ENCODE measurements around the gene PIGZ. TPM values are rescaled to one million over a fixed set of nuclear protein-coding genes. Genes with fewer than 3 reads are reported as not detected.

The PIGZ gene
- total RNA-seq, 4 donors from 2014 or later: 143 to 541 (median 233) TPM

- DNase-seq: no peak
- no peaks in the 10 kb centered on the region for H3K9me3 ChIP-seq
- no peak overlapping the region for H3K27ac ChIP-seq
- in situ Hi-C loops (cut with MboI; ENCODE audit: low pct_ligation_motif_present in 1 of 4, low pct_unique_long_range_greater_than_20kb in 1 of 4, low sequenced_read_pairs in 3 of 4): loop anchor here in 2 of 4 donors (25.0 kb wide), 1 partner anchor 188 kb away; no protein-coding TSS in a partner anchor
- H3K27me3 ChIP-seq: no peaks in the 10 kb centered on the region
- H3K4me3 ChIP-seq: no peak overlapping the region
- intact Hi-C loops (cut with DNase I; ENCODE audit: low total_unique reads): loop anchor here (10.0 kb wide), 1 partner anchor 186 kb away; no protein-coding TSS in a partner anchor
- TF ChIP-seq CTCF (IDR thresholded peaks at IDR 0.05): no peak
- TF ChIP-seq POLR2AphosphoS5 (IDR thresholded peaks at IDR 0.05): no peak
- TF ChIP-seq POLR2A (IDR thresholded peaks at IDR 0.05): no peak
- no peak for TF ChIP-seq EP300 (IDR thresholded peaks at IDR 0.05; ENCODE audit: low read depth)
- 93 to 100% methylated on average over 8 to 21 of the region's 21 CpGs for WGBS, 2 donors (ENCODE audit: low coverage in 1 of 2)
- no peaks in the 10 kb centered on the region for H3K36me3 ChIP-seq
- peaks cover 0 to 16% (median 9%) of the 10 kb centered on the region in 4 donors for H3K4me1 ChIP-seq
These were observed 30.5 kb upstream of the PIGZ start for GRCh38 chr3:196998966-196999760.

- no peak for DNase-seq
- Histone ChIP-seq H3K36me3 (no peaks in the 10 kb centered on the region), H3K27me3 (no peaks in the 10 kb centered on the region), H3K27ac (no peak overlapping the region), H3K4me1 (peaks cover 0 to 5% (median under 1%) of the 10 kb centered on the region in 4 donors), H3K9me3 (no peaks in the 10 kb centered on the region), H3K4me3 (no peak overlapping the region)
- no peak for TF ChIP-seq EP300 (IDR thresholded peaks at IDR 0.05; ENCODE audit: low read depth)
- no peak for TF ChIP-seq POLR2AphosphoS5 (IDR thresholded peaks at IDR 0.05)
- TF ChIP-seq POLR2A (IDR thresholded peaks at IDR 0.05): no peak
- TF ChIP-seq CTCF (IDR thresholded peaks at IDR 0.05): no peak
- 90 to 100% methylated on average over 6 to 15 of the region's 15 CpGs for WGBS, 2 donors (ENCODE audit: low coverage in 1 of 2)
- in situ Hi-C loops (cut with MboI; ENCODE audit: low pct_ligation_motif_present in 1 of 4, low pct_unique_long_range_greater_than_20kb in 1 of 4, low sequenced_read_pairs in 3 of 4) (loop anchor here in 2 of 4 donors (25.0 kb wide), 1 partner anchor 190 kb away; no protein-coding TSS in a partner anchor), intact Hi-C loops (cut with DNase I; ENCODE audit: low total_unique reads) (loop anchor here (10.0 kb wide), 1 partner anchor 187 kb away; no protein-coding TSS in a partner anchor)
These were observed 28.7 kb upstream of the PIGZ start for GRCh38 chr3:196997311-196997710.

- intact Hi-C loops (cut with DNase I; ENCODE audit: low total_unique reads): loop anchor here (10.0 kb wide), 1 partner anchor 188 kb away; no protein-coding TSS in a partner anchor
- H3K4me3 ChIP-seq: no peak overlapping the region
- no peak overlapping the region for H3K27ac ChIP-seq
- 48 to 89% methylated on average over 2 to 17 of the region's 17 CpGs for WGBS, 2 donors (ENCODE audit: low coverage in 1 of 2)
- H3K36me3 ChIP-seq: no peaks in the 10 kb centered on the region
- no peaks in the 10 kb centered on the region for H3K4me1 ChIP-seq
- H3K27me3 ChIP-seq: no peaks in the 10 kb centered on the region
- no peak for DNase-seq
- in situ Hi-C loops (cut with MboI; ENCODE audit: low pct_ligation_motif_present in 1 of 4, low pct_unique_long_range_greater_than_20kb in 1 of 4, low sequenced_read_pairs in 3 of 4): loop anchor here in 2 of 4 donors (25.0 kb wide), 1 partner anchor 191 kb away; no protein-coding TSS in a partner anchor
- H3K9me3 ChIP-seq: no peaks in the 10 kb centered on the region
- TF ChIP-seq POLR2A (IDR thresholded peaks at IDR 0.05): no peak
- no peak for TF ChIP-seq CTCF (IDR thresholded peaks at IDR 0.05)
- TF ChIP-seq POLR2AphosphoS5 (IDR thresholded peaks at IDR 0.05): no peak
- no peak for TF ChIP-seq EP300 (IDR thresholded peaks at IDR 0.05; ENCODE audit: low read depth)
These were observed 28.0 kb upstream of the PIGZ start for GRCh38 chr3:196996454-196997265.
